ENCODE results near the gene SPACA1. TPM values are rescaled to one million over a fixed set of nuclear protein-coding genes. Genes with fewer than 3 reads are reported as not detected.

The SPACA1 gene, protein sequence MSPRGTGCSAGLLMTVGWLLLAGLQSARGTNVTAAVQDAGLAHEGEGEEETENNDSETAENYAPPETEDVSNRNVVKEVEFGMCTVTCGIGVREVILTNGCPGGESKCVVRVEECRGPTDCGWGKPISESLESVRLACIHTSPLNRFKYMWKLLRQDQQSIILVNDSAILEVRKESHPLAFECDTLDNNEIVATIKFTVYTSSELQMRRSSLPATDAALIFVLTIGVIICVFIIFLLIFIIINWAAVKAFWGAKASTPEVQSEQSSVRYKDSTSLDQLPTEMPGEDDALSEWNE
- not detected in 2 replicates for total RNA-seq

DNA sequence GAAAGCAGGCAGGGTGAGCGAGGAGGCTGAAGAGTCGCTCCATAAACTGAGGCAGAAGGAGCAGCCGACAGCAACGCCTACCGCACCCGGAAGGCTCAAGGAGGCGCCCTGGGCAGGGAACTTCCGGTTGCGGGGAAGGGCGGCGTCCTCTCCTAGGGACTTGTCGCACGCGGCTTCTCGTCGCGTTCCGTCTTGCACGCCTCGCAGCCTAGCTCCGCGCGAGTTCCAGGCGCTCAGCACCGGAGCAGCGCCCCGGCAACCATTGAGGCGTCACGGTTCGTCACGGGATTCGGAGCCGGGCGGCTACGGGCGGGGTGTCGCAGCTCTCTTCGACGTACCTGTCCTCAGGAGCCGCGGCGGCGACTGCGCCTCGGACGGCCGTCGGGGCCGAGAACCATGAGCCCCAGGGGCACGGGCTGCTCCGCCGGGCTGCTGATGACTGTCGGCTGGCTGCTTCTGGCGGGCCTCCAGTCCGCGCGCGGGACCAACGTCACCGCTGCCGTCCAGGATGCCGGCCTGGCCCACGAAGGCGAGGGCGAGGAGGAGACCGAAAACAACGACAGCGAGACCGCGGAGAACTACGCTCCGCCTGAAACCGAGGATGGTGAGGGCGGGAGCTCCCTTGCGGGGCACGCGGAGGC lies at the start of gene SPACA1:
TSS of gene SPACA1 (plus strand) at position 332 of the 641 bp plus-strand sequence. CDS start at position 397, 65 bp downstream.

Other genes with a start within 250 kb of the SPACA1 start
- 0.64 TPM in 1 of 2 replicates, not detected in the other for gene CNR1, start 118.5 kb downstream of the SPACA1 start, total RNA-seq